Rectal smooth muscle tissue (tissue), 1 donor: ENCODE data around the gene VEGFA.

Experiments
- H3K27ac ChIP-seq: one replicate; pipeline ENCODE4 v1.7.0; 2013; ENCODE audit warnings: low read depth, low read length, inconsistent platforms
- H3K27me3 ChIP-seq: one replicate; pipeline ENCODE4 v1.7.0; 2013; ENCODE audit warnings: low read length; ENCODE audit not compliant: control insufficient read depth, insufficient read depth
- H3K36me3 ChIP-seq: one replicate; pipeline ENCODE4 v1.7.0; 2013; ENCODE audit warnings: low read length; ENCODE audit not compliant: control insufficient read depth, insufficient read depth
- H3K4me1 ChIP-seq: one replicate; pipeline ENCODE4 v1.7.0; 2013; ENCODE audit warnings: low read length; ENCODE audit not compliant: control insufficient read depth, insufficient read depth
- H3K4me3 ChIP-seq: one replicate; pipeline ENCODE4 v1.7.0; 2013; ENCODE audit warnings: low read length
- H3K9ac ChIP-seq: one replicate; pipeline ENCODE4 v1.7.0; 2013; ENCODE audit warnings: low read length

VEGFA gene

DNA sequence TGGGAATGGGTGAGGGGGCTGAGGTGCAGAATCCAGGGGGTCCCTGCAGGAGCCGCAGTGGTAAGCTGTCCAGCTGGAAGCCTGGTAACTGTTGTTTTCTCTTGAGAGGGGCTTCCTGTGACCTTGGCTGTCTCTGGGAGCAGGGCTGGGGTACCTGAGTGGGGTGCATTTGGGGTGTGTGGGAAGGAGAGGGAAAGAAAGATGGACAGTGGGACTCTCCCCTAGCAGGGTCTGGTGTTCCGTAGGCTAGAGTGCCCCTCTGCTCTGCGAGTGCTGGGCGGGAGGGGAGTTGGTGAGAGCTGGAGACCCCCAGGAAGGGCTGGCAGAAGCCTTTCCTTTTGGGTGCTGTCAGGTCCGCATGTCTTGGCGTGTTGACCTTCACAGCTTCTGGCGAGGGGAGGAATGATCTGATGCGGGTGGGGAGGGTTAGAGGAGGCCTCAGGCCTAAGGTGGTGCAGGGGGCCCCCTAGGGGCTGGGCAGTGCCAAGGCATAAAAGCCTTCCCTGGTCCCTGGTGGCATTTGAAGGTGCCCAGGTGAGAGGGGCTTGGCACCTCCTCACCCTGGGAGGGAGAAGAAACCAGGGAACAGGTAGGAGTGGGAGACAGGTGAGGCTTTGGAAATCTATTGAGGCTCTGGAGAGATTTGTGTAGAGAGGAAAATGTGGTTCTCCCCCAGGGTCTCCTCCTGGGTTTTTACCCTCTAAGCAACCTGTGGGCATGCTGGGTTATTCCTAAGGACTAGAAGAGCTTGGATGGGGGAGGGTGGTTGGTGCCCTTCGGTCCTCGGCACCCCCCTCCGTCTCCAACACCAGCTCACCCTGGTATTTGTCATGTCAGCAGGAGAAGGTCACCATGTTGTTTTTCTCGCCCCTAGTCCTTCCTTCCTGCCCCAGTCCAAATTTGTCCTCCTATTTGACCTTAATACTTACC lies 3.3 kb downstream of the VEGFA start:
- peak overlapping the region; percentile 97 for H3K27ac ChIP-seq
- H3K4me3 ChIP-seq = peak overlapping the region; percentile 91
- no peaks in the 10 kb centered on the region for H3K27me3 ChIP-seq
- peak overlapping the region; percentile 28 for H3K9ac ChIP-seq
- peaks cover 20% of the 10 kb centered on the region for H3K4me1 ChIP-seq
- H3K36me3 ChIP-seq = peaks cover 9% of the 10 kb centered on the region

DNA sequence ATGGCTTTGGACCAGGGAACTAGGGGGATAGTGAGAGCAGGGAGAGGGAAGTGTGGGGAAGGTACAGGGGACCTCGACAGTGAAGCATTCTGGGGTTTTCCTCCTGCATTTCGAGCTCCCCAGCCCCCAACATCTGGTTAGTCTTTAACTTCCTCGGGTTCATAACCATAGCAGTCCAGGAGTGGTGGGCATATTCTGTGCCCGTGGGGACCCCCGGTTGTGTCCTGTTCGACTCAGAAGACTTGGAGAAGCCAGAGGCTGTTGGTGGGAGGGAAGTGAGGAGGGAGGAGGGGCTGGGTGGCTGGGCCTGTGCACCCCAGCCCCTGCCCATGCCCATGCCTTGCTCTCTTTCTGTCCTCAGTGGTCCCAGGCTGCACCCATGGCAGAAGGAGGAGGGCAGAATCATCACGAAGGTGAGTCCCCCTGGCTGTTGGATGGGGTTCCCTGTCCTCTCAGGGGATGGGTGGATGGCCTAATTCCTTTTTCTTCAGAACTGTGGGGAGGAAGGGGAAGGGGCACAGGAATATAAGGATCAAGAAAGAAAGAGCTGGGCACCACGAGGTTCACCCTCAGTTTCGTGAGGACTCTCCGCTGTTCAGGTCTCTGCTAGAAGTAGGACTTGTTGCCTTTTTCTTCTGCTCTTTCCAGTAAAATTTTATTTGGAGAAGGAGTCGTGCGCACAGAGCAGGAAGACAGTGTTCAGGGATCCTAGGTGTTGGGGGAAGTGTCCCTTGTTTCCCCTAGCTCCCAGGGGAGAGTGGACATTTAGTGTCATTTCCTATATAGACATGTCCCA lies 4.2 kb downstream of the VEGFA start:
- peaks cover 20% of the 10 kb centered on the region for H3K4me1 ChIP-seq
- H3K36me3 ChIP-seq = peaks cover 16% of the 10 kb centered on the region
- H3K27ac ChIP-seq = no peak overlapping the region
- H3K9ac ChIP-seq = no peak overlapping the region
- H3K27me3 ChIP-seq = no peaks in the 10 kb centered on the region
- H3K4me3 ChIP-seq = peak overlapping the region; percentile 91

DNA sequence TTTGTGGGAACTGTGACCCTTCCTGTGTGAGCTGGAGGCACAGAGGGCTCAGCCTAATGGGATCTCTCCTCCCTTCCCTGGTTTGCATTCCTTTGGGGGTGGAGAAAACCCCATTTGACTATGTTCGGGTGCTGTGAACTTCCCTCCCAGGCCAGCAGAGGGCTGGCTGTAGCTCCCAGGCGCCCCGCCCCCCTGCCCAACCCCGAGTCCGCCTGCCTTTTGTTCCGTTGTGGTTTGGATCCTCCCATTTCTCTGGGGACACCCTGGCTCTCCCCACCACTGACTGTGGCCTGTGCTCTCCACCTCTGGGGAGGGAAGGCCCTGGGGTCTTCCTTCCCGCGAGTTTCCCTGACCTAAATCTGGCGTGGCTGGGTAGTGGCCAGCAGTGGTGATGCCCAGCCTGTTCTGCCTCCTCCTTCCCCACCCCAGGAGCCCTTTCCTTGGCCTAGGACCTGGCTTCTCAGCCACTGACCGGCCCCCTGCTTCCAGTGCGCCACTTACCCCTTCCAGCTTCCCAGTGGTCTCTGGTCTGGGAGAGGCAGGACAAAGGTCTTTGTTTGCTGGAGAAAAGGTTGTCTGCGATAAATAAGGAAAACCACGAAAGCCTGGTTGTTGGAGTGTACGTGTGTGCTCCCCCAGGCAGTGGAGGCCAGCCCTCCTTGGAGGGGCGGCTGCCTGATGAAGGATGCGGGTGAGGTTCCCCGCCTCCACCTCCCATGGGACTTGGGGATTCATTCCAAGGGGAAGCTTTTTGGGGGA lies 4.9 kb downstream of the VEGFA start:
- Histone ChIP-seq H3K4me1 (peaks cover 20% of the 10 kb centered on the region), H3K36me3 (peaks cover 24% of the 10 kb centered on the region), H3K4me3 (peak overlapping the region; percentile 22)

DNA sequence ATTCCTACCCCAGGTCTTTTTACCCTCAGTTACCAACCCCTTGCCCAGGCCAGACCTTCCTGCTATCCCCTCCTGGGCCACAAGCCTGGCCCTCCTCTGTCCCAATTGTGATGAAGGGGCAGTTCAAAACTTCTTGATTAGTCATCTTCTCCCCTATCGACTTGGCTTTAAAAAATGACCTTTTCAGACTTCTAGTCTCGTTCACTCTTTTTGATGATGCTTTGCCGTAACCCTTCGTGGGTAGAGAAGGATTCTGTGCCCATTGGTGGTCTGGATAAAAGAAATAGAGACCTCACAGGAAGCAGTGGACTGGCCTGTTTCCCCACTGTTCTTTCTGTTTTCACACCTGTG lies 5.5 kb downstream of the VEGFA start:
- peaks cover 27% of the 10 kb centered on the region for H3K36me3 ChIP-seq
- no peaks in the 10 kb centered on the region for H3K27me3 ChIP-seq
- H3K9ac ChIP-seq = no peak overlapping the region
- peaks cover 20% of the 10 kb centered on the region for H3K4me1 ChIP-seq
- no peak overlapping the region for H3K27ac ChIP-seq
- no peak overlapping the region for H3K4me3 ChIP-seq

More for the DNA sequence above, 4.9 kb downstream of the VEGFA start:
- H3K9ac ChIP-seq = peak overlapping the region; percentile 2
- no peaks in the 10 kb centered on the region for H3K27me3 ChIP-seq
- H3K27ac ChIP-seq = no peak overlapping the region

DNA sequence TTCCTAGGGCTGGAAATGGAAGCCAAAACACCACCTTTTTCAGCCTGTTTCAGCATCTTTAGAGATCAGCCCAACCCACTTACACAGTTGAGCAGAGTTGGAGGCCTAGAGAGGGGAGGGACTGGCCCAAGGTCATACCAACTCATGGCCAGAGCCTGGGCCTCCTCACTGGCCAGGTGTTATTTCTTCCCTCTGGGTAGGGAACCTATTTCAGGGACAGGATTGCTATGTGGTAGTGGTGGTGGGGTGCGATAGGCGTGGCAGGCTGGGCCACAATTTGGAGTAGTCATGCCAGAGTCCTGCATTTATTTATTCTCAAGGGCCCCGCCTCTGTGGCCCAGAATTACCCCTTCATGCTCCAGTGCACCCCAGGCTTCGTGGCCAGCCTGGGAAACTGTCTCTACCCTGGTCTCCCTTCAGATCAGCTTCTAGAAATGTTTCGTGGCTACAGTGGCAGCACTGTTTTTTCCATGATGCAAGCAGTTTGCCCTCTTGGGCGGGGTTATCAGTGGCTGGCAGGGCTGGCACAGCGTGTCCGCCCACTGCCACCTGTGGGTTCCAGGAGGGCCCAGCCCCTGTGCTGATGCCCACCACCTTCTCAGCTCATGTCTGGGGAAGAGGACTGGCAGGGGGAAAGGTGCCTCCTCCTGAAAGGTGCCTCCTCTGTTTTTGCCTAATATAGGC lies 6.2 kb downstream of the VEGFA start:
- H3K4me1 ChIP-seq = peaks cover 20% of the 10 kb centered on the region
- H3K36me3 ChIP-seq = peaks cover 32% of the 10 kb centered on the region
- H3K4me3 ChIP-seq = no peak overlapping the region
- no peak overlapping the region for H3K9ac ChIP-seq
- H3K27ac ChIP-seq = no peak overlapping the region
- H3K27me3 ChIP-seq = no peaks in the 10 kb centered on the region

DNA sequence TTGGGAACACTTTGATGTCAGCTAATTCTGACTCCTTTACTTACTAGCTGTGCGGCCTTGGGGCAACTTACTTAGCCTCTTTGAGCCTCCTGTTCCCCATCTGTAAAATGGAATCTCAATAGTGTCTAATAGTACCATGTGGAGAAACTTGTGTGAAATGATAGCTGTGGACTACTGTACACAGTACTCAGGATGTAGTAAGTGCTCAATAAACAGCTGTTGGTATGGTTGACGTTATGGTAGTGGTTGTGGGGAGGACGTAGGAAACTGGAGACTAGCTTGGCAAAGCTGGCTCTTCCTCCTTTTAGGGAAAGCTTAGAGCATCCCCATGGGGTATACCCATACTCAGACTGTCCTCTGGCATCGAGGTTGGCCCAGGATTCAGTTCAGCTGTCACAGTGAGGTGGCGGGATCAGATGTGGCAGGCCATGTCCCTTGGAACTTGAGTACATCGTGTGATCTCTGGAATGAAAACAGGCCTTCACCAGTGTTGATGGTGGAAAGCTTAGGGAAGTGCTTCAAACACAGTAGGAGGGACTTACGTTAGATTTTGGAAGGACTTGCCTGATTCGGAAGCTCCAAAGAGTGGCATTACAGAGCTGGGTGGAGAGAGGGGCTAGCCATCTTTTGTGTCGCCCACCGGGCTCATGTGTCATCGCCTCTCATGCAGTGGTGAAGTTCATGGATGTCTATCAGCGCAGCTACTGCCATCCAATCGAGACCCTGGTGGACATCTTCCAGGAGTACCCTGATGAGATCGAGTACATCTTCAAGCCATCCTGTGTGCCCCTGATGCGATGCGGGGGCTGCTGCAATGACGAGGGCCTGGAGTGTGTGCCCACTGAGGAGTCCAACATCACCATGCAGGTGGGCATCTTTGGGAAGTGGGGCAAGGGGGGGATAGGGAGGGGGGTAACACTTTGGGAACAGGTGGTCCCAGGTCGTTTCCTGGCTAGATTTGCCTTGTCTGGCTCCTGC lies 7.1 kb downstream of the VEGFA start:
- peaks cover 20% of the 10 kb centered on the region for H3K4me1 ChIP-seq
- no peak overlapping the region for H3K9ac ChIP-seq
- H3K27me3 ChIP-seq = no peaks in the 10 kb centered on the region
- peaks cover 32% of the 10 kb centered on the region for H3K36me3 ChIP-seq
- H3K4me3 ChIP-seq = no peak overlapping the region
- no peak overlapping the region for H3K27ac ChIP-seq

DNA sequence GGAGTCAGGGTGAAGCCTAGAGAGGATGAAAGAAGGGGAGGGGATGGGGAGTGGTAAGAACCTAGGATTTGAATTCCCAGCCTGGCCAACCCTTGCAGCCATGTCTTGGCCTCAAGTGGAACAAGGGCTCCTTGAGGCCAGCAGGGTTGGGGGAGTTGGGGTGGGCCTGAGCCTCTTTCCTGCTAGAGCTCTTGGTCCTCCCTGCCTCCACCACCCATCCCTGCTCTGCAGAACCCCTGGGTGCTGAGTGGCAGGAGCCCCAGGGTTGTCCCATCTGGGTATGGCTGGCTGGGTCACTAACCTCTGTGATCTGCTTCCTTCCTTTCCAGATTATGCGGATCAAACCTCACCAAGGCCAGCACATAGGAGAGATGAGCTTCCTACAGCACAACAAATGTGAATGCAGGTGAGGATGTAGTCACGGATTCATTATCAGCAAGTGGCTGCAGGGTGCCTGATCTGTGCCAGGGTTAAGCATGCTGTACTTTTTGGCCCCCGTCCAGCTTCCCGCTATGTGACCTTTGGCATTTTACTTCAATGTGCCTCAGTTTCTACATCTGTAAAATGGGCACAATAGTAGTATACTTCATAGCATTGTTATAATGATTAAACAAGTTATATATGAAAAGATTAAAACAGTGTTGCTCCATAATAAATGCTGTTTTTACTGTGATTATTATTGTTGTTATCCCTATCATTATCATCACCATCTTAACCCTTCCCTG lies 8.3 kb downstream of the VEGFA start:
- Histone ChIP-seq H3K9ac (no peak overlapping the region), H3K4me3 (no peak overlapping the region), H3K27me3 (no peaks in the 10 kb centered on the region), H3K36me3 (peaks cover 35% of the 10 kb centered on the region), H3K4me1 (peaks cover 11% of the 10 kb centered on the region), H3K27ac (no peak overlapping the region)

DNA sequence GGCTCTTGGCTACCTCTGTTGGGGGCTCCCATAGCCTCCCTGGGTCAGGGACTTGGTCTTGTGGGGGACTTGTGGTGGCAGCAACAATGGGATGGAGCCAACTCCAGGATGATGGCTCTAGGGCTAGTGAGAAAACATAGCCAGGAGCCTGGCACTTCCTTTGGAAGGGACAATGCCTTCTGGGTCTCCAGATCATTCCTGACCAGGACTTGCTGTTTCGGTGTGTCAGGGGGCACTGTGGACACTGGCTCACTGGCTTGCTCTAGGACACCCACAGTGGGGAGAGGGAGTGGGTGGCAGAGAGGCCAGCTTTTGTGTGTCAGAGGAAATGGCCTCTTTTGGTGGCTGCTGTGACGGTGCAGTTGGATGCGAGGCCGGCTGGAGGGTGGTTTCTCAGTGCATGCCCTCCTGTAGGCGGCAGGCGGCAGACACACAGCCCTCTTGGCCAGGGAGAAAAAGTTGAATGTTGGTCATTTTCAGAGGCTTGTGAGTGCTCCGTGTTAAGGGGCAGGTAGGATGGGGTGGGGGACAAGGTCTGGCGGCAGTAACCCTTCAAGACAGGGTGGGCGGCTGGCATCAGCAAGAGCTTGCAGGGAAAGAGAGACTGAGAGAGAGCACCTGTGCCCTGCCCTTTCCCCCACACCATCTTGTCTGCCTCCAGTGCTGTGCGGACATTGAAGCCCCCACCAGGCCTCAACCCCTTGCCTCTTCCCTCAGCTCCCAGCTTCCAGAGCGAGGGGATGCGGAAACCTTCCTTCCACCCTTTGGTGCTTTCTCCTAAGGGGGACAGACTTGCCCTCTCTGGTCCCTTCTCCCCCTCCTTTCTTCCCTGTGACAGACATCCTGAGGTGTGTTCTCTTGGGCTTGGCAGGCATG lies 9.2 kb downstream of the VEGFA start:
- no peak overlapping the region for H3K9ac ChIP-seq
- H3K4me3 ChIP-seq = no peak overlapping the region
- peaks cover 39% of the 10 kb centered on the region for H3K36me3 ChIP-seq
- H3K27ac ChIP-seq = no peak overlapping the region
- peaks cover 5% of the 10 kb centered on the region for H3K4me1 ChIP-seq
- no peaks in the 10 kb centered on the region for H3K27me3 ChIP-seq

DNA sequence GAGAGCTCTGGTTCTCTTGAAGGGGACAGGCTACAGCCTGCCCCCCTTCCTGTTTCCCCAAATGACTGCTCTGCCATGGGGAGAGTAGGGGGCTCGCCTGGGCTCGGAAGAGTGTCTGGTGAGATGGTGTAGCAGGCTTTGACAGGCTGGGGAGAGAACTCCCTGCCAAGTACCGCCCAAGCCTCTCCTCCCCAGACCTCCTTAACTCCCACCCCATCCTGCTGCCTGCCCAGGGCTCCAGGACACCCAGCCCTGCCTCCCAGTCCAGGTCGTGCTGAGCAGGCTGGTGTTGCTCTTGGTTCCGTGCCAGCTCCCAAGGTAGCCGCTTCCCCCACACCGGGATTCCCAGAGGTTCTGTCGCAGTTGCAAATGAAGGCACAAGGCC lies 9.8 kb downstream of the VEGFA start:
- H3K9ac ChIP-seq = no peak overlapping the region
- peaks cover 39% of the 10 kb centered on the region for H3K36me3 ChIP-seq
- peaks cover 5% of the 10 kb centered on the region for H3K4me1 ChIP-seq
- no peaks in the 10 kb centered on the region for H3K27me3 ChIP-seq
- H3K4me3 ChIP-seq = no peak overlapping the region
- H3K27ac ChIP-seq = no peak overlapping the region

DNA sequence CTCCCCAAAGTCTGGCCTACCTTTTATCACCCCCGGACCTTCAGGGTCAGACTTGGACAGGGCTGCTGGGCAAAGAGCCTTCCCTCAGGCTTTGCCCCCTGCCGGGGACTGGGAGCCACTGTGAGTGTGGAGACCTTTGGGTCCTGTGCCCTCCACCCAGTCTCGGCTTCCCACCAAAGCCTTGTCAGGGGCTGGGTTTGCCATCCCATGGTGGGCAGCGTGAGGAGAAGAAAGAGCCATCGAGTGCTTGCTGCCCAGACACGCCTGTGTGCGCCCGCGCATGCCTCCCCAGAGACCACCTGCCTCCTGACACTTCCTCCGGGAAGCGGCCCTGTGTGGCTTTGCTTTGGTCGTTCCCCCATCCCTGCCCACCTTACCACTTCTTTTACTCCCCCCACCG lies 10.3 kb downstream of the VEGFA start:
- Histone ChIP-seq H3K27ac (no peak overlapping the region), H3K4me1 (peaks cover under 1% of the 10 kb centered on the region), H3K4me3 (no peak overlapping the region), H3K36me3 (peaks cover 42% of the 10 kb centered on the region), H3K9ac (no peak overlapping the region), H3K27me3 (no peaks in the 10 kb centered on the region)
